GM23338 (cell line): Measurements from ENCODE around the gene LRRC18. TPM values are rescaled to one million over a fixed set of nuclear protein-coding genes. Genes with fewer than 3 reads are reported as not detected.

Source experiments
- ATAC-seq: fragments of 200-7000 bp; cut with Tn5 transposase; 3 replicates; pipeline ENCODE4 v1.9.1; 2020
- DNase-seq: peaks from one replicate; pipeline ENCODE4 v3.0.0-alpha.2; 2015; ENCODE audit warnings: low spot score
- H2AFZ ChIP-seq: fragments of 200-600 bp; sonication (generic); 2 replicates; pipeline ENCODE4 v1.8.0; 2016; ENCODE audit warnings: antibody characterized with exemption, mild to moderate bottlenecking, moderate library complexity
- H3F3A ChIP-seq: fragments of 200-600 bp; sonication (generic); replicated peaks from 2 replicates; pipeline ENCODE4 v1.8.0; 2017; ENCODE audit warnings: antibody characterized with exemption, mixed run types, low read depth
- H3K27ac ChIP-seq: fragments of 200-600 bp; sonication (generic); 2 replicates; pipeline ENCODE4 v1.6.1; 2016; ENCODE audit warnings: low read depth
- H3K27me3 ChIP-seq: fragments of 200-600 bp; sonication (generic); 2 replicates; pipeline ENCODE4 v1.8.0; 2016; ENCODE audit warnings: mild to moderate bottlenecking, mixed run types, moderate library complexity; ENCODE audit not compliant: insufficient read depth
- H3K36me3 ChIP-seq: fragments of 200-600 bp; sonication (generic); 2 replicates; pipeline ENCODE4 v1.8.0; 2016; ENCODE audit warnings: mild to moderate bottlenecking; ENCODE audit not compliant: insufficient read depth
- H3K4me1 ChIP-seq: fragments of 200-600 bp; sonication (generic); 2 replicates; pipeline ENCODE4 v1.8.0; 2016; ENCODE audit warnings: mild to moderate bottlenecking, moderate library complexity; ENCODE audit not compliant: insufficient read depth
- H3K4me2 ChIP-seq: fragments of 200-600 bp; sonication (generic); 2 replicates; pipeline ENCODE4 v1.7.1; 2017; ENCODE audit warnings: mixed run types
- H3K4me3 ChIP-seq: fragments of 200-600 bp; sonication (generic); 2 replicates; pipeline ENCODE4 v1.6.1; 2016; ENCODE audit warnings: mixed run types
- H3K79me2 ChIP-seq: fragments of 200-600 bp; sonication (generic); replicated peaks from 2 replicates; pipeline ENCODE4 v1.8.0; 2017; ENCODE audit warnings: mild to moderate bottlenecking; ENCODE audit not compliant: insufficient read depth
- H3K9me2 ChIP-seq: fragments of 200-600 bp; sonication (generic); 2 replicates; pipeline ENCODE4 v1.8.0; 2017; ENCODE audit not compliant: insufficient read depth
- H4K20me1 ChIP-seq: fragments of 200-600 bp; sonication (generic); replicated peaks from 2 replicates; pipeline ENCODE4 v1.8.0; 2017; ENCODE audit warnings: mild to moderate bottlenecking; ENCODE audit not compliant: insufficient read depth
- H3K27ac Mint-ChIP-seq: 2 replicates; pipeline ENCODE4 v1.8.0; 2020; ENCODE audit warnings: inconsistent platforms, mild to moderate bottlenecking, moderate library complexity, mixed read lengths
- H3K27me3 Mint-ChIP-seq: 3 replicates; pipeline ENCODE4 v1.8.0; 2022; ENCODE audit warnings: low read depth, mild to moderate bottlenecking, moderate library complexity, mixed read lengths, inconsistent platforms; ENCODE audit not compliant: insufficient read depth, poor library complexity
- H3K36me3 Mint-ChIP-seq: 3 replicates; pipeline ENCODE4 v1.8.0; 2021; ENCODE audit warnings: low read depth, mild to moderate bottlenecking, inconsistent platforms, moderate library complexity, mixed read lengths
- H3K4me1 Mint-ChIP-seq: 3 replicates; pipeline ENCODE4 v1.8.0; 2020; ENCODE audit warnings: mild to moderate bottlenecking, inconsistent platforms, mixed read lengths
- H3K4me3 Mint-ChIP-seq: 3 replicates; pipeline ENCODE4 v1.8.0; 2021; ENCODE audit warnings: moderate library complexity, mild to moderate bottlenecking, inconsistent platforms, mixed read lengths
- H3K9me3 Mint-ChIP-seq: 3 replicates; pipeline ENCODE4 v1.8.0; 2020; ENCODE audit warnings: moderate library complexity, mild to moderate bottlenecking, inconsistent platforms, mixed read lengths
- CTCF ChIP-seq, 2 experiments: fragments of 200-600 bp in 1 of 2; sonication (generic) in 1 of 2; conservative IDR thresholded peaks; 2 replicates each; pipeline versions ENCODE4 v1.5.1 to v1.6.1; 2016 to 2017; ENCODE audit warnings: antibody characterized with exemption in 2 of 2, low read depth in 2 of 2, mild to moderate bottlenecking in 2 of 2, moderate library complexity in 1 of 2
- ETS1 ChIP-seq: IDR thresholded peaks from 2 replicates; pipeline ENCODE4 v1.6.1; 2016; ENCODE audit warnings: antibody characterized with exemption
- EZH2 ChIP-seq: fragments of 200-600 bp; sonication (generic); IDR thresholded peaks from one replicate; pipeline ENCODE4 v1.8.0; 2017; ENCODE audit warnings: antibody characterized with exemption, mild to moderate bottlenecking, low read depth; ENCODE audit not compliant: unreplicated experiment
- EZH2phosphoT487 ChIP-seq: fragments of 200-600 bp; sonication (generic); IDR thresholded peaks from one replicate; pipeline ENCODE4 v1.8.1; 2018; ENCODE audit warnings: antibody characterized with exemption; ENCODE audit not compliant: unreplicated experiment
- JUNB ChIP-seq: IDR thresholded peaks from one replicate; pipeline ENCODE4 v1.6.1; 2016; ENCODE audit warnings: antibody characterized with exemption; ENCODE audit not compliant: unreplicated experiment
- NANOG ChIP-seq: IDR thresholded peaks from 2 replicates; pipeline ENCODE4 v1.6.1; 2016; ENCODE audit warnings: antibody characterized with exemption, borderline replicate concordance
- POLR2AphosphoS5 ChIP-seq: IDR thresholded peaks from 2 replicates; pipeline ENCODE4 v1.6.1; 2016; ENCODE audit warnings: antibody characterized with exemption, low read depth
- REST ChIP-seq: IDR thresholded peaks from one replicate; pipeline ENCODE4 v1.6.1; 2018; ENCODE audit warnings: antibody characterized with exemption; ENCODE audit not compliant: unreplicated experiment
- STAT1 ChIP-seq: IDR thresholded peaks from one replicate; pipeline ENCODE4 v1.6.1; 2016; ENCODE audit warnings: antibody characterized with exemption; ENCODE audit not compliant: unreplicated experiment
- ZNF114 ChIP-seq: fragments of 250-450 bp; sonication (Bioruptor Pico); IDR thresholded peaks from 2 replicates; pipeline ENCODE4 v1.5.0; 2020; ENCODE audit warnings: mild to moderate bottlenecking, moderate library complexity
- ZNF331 ChIP-seq: fragments of 250-450 bp; sonication (Bioruptor Pico); IDR thresholded peaks from 2 replicates; pipeline ENCODE4 v1.5.0; 2020; ENCODE audit warnings: low read depth, mild to moderate bottlenecking, moderate library complexity
- ZNF462 ChIP-seq: fragments of 250-450 bp; sonication (Bioruptor Pico); IDR thresholded peaks from 2 replicates; pipeline ENCODE4 v1.5.0; 2020; ENCODE audit warnings: mild to moderate bottlenecking, moderate library complexity
- polyA plus RNA-seq: library from polyadenylated mRNA; unstranded; fragments of >200 nt; fragmentation: Nextera tagmentation; extraction: Ambion mirVana; gene quantifications from 2 replicates; pipeline ENCODE4 v1.2.1, GENCODE V29; 2016
- total RNA-seq: library from RNA; depleted of rRNA; stranded (reverse); fragments of >200 nt; shearing (Covaris generic); gene quantifications from 2 replicates; pipeline ENCODE4 v1.2.3, GENCODE V29; 2014

The LRRC18 gene
- total and polyA plus RNA-seq, 2 experiments from 2014 or later = not detected

GRCh38 chr10:48899781-48900180 is 39.9 kb downstream of the LRRC18 start:
- ATAC-seq (no peak), DNase-seq (no peak)
- TF ChIP-seq REST (no peak), STAT1 (no peak), JUNB (no peak), ZNF462 (CRISPR knock-in tag) (no peak), CTCF (conservative IDR thresholded peaks at IDR 0.05; ENCODE audit: low read depth in 2 of 2) (no peak), ZNF331 (CRISPR knock-in tag) (no peak), EZH2phosphoT487 (no peak), EZH2 (no peak), NANOG (no peak), POLR2AphosphoS5 (no peak), ETS1 (no peak), ZNF114 (CRISPR knock-in tag) (no peak)
- Mint-ChIP-seq H3K4me3 (no peak overlapping the region), H3K9me3 (no peaks in the 10 kb centered on the region), H3K36me3 (no peaks in the 10 kb centered on the region), H3K27ac (no peak overlapping the region), H3K4me1 (no peaks in the 10 kb centered on the region), H3K27me3 (peaks cover 2% of the 10 kb centered on the region)
- Histone ChIP-seq H3K4me2 (no peak overlapping the region), H3K36me3 (no peaks in the 10 kb centered on the region), H3K27me3 (no peaks in the 10 kb centered on the region), H3K4me3 (no peak overlapping the region), H3K79me2 (no peaks in the 10 kb centered on the region), H2AFZ (no peak overlapping the region), H3K9me2 (no peaks in the 10 kb centered on the region), H3K27ac (no peak overlapping the region), H3K4me1 (no peaks in the 10 kb centered on the region), H4K20me1 (no peaks in the 10 kb centered on the region), H3F3A (no peaks in the 10 kb centered on the region)
